Left lung (tissue), 10 donors: Measurements from ENCODE around the gene GGA1. TPM values are rescaled to one million over a fixed set of nuclear protein-coding genes. Genes with fewer than 3 reads are reported as not detected.

Source experiments
- ATAC-seq: fragments of 200-7000 bp; cut with Tn5 transposase; one replicate; pipeline ENCODE4 v1.9.1; 2020; ENCODE audit warnings: moderate library complexity
- DNase-seq, 4 donors: peaks; one replicate each; pipeline ENCODE4 v3.0.0-alpha.2; 2013 to 2020
- H3K27ac ChIP-seq, 2 donors: fragments of 200-600 bp; sonication (generic) in 1 of 2; one replicate each; pipeline versions ENCODE4 v1.5.0 to v1.8.0; 2020 to 2021
- H3K27me3 ChIP-seq, 2 donors: fragments of 200-600 bp; sonication (generic) in 1 of 2; one replicate each; pipeline versions ENCODE4 v1.5.0 to v1.8.0; 2020 to 2021
- H3K36me3 ChIP-seq, 2 donors: fragments of 200-600 bp; sonication (generic) in 1 of 2; one replicate each; pipeline versions ENCODE4 v1.5.0 to v1.8.0; 2020 to 2021
- H3K4me1 ChIP-seq, 2 donors: fragments of 200-600 bp; one replicate each; pipeline ENCODE4 v1.8.0; 2021
- H3K4me3 ChIP-seq, 2 donors: fragments of 200-600 bp; sonication (generic) in 1 of 2; one replicate each; pipeline versions ENCODE4 v1.5.0 to v1.8.0; 2020 to 2021; ENCODE audit warnings: mild to moderate bottlenecking in 1 of 2
- H3K9me3 ChIP-seq, 2 donors: fragments of 200-600 bp; sonication (generic) in 1 of 2; one replicate each; pipeline versions ENCODE4 v1.5.0 to v1.8.0; 2020 to 2021
- CTCF ChIP-seq, 2 donors: fragments of 200-600 bp; sonication (generic) in 1 of 2; IDR thresholded peaks; one replicate each; pipeline versions ENCODE4 v1.5.0 to v1.8.0; 2021; ENCODE audit warnings: antibody characterized with exemption in 2 of 2
- intact Hi-C, 2 donors: fragments of 100-400 bp; cut with DNase I; formaldehyde crosslinking; loops; one replicate each; pipeline versions ENCODE4 v1.11.2 to v1.14.2; 2022
- polyA plus RNA-seq, 6 donors: library from polyadenylated mRNA; unstranded; fragments of 120-200 nt; gene quantifications; one replicate each; pipeline ENCODE4 v1.2.1, GENCODE V29; 2013; ENCODE audit not compliant: insufficient read length in 6 of 6
- total RNA-seq, 2 donors: library from RNA; stranded (reverse); fragmentation: NEBNext Ultra II Directional; extraction: Animal tissue kit (Norgen Biotek cat#: 25700); gene quantifications; one replicate each; pipeline ENCODE4 v1.2.1, GENCODE V29; 2021
- donor health status: DM: no; HTN: yes; CAD: no.
- donor health status: DM: no; HTN: no; CAD: no.

Gene GGA1
- total and polyA plus RNA-seq, 8 donors: 49.6 to 71.2 (median 58.8) TPM

GRCh38 chr22:37680191-37680851 is 71.7 kb downstream of the GGA1 start:
- intact Hi-C loops: loop anchor here in 1 of 2 donors (5.0 kb wide), 1 partner anchor 38 kb away; no protein-coding TSS in a partner anchor
- no peak for TF ChIP-seq CTCF (IDR thresholded peaks at IDR 0.05)

GRCh38 chr22:37681001-37681424 is 72.4 kb downstream of the GGA1 start:
- no peaks in the 10 kb centered on the region for H3K27me3 ChIP-seq
- intact Hi-C loops: loop anchor here in 1 of 2 donors (5.0 kb wide), 1 partner anchor 39 kb away; no protein-coding TSS in a partner anchor

More at GRCh38 chr22:37680191-37680851, 71.7 kb downstream of the GGA1 start:
- Histone ChIP-seq H3K27ac (no peak overlapping the region), H3K36me3 (peaks cover 0 to 26% of the 10 kb centered on the region in 2 donors), H3K9me3 (no peaks in the 10 kb centered on the region), H3K4me1 (peaks cover 8 to 46% of the 10 kb centered on the region in 2 donors), H3K4me3 (no peak overlapping the region), H3K27me3 (no peaks in the 10 kb centered on the region)
- ATAC-seq (no peak), DNase-seq (no peak)

GRCh38 chr22:37681556-37682049 is 73.0 kb downstream of the GGA1 start:
- H3K27me3 ChIP-seq: no peaks in the 10 kb centered on the region
- peaks cover 0 to 26% of the 10 kb centered on the region in 2 donors for H3K36me3 ChIP-seq
- no peak overlapping the region for H3K4me3 ChIP-seq
- DNase-seq (peak; percentile 40 to 87 (median 73)), ATAC-seq (peak; percentile 65)
- peak; percentile 88 to 90 for TF ChIP-seq CTCF (IDR thresholded peaks at IDR 0.05)
- peaks cover 8 to 38% of the 10 kb centered on the region in 2 donors for H3K4me1 ChIP-seq
- no peaks in the 10 kb centered on the region for H3K9me3 ChIP-seq
- H3K27ac ChIP-seq: no peak overlapping the region
- intact Hi-C loops: loop anchor here in 1 of 2 donors (5.0 kb wide), 1 partner anchor 39 kb away; no protein-coding TSS in a partner anchor

More at GRCh38 chr22:37681001-37681424, 72.4 kb downstream of the GGA1 start:
- H3K36me3 ChIP-seq: peaks cover 0 to 26% of the 10 kb centered on the region in 2 donors
- no peak overlapping the region for H3K4me3 ChIP-seq
- peaks cover 8 to 43% of the 10 kb centered on the region in 2 donors for H3K4me1 ChIP-seq
- no peak overlapping the region for H3K27ac ChIP-seq
- ATAC-seq: no peak
- TF ChIP-seq CTCF (IDR thresholded peaks at IDR 0.05): no peak
- DNase-seq: no peak
- no peaks in the 10 kb centered on the region for H3K9me3 ChIP-seq

Other genes starting within 250 kb of the GGA1 start
- gene ELFN2, start 181.4 kb upstream of the GGA1 start, total RNA-seq: 1 to 10 TPM; 4.2 to 4.9 TPM
- 1 to 10 TPM in 4 of 6 donors, under 1 TPM in 2; 0.70 to 2.5 (median 1.2) TPM for gene ELFN2, start 181.4 kb upstream of the GGA1 start, polyA plus RNA-seq
- 10 to 100 TPM; 24.4 to 46.4 TPM for gene MFNG, start 122.5 kb upstream of the GGA1 start, total RNA-seq
- gene MFNG, start 122.5 kb upstream of the GGA1 start, polyA plus RNA-seq: 10 to 100 TPM; 17.7 to 25.3 (median 21.7) TPM
- 10 to 100 TPM; 10.3 to 13.6 TPM for gene CARD10, start 89.4 kb upstream of the GGA1 start, total RNA-seq
- 10 to 100 TPM; 13.4 to 19.7 (median 17.0) TPM for gene CARD10, start 89.4 kb upstream of the GGA1 start, polyA plus RNA-seq
- gene CDC42EP1, start 48.4 kb upstream of the GGA1 start, total RNA-seq: 10 to 100 TPM; 74.0 to 84.3 TPM
- 10 to 100 TPM; 30.8 to 54.7 (median 45.2) TPM for gene CDC42EP1, start 48.4 kb upstream of the GGA1 start, polyA plus RNA-seq
- gene LGALS2, start 28.7 kb upstream of the GGA1 start, total RNA-seq: under 1 TPM in 1 of 2 donors, not detected in 1; 0.61 TPM
- gene LGALS2, start 28.7 kb upstream of the GGA1 start, polyA plus RNA-seq: 1 to 10 TPM; 1.2 to 2.6 (median 1.5) TPM
- gene SH3BP1, start 30.8 kb downstream of the GGA1 start, total RNA-seq: 10 to 100 TPM; 14.0 to 40.7 TPM
- 10 to 100 TPM; 23.4 to 31.5 (median 27.7) TPM for gene SH3BP1, start 30.8 kb downstream of the GGA1 start, polyA plus RNA-seq
- gene PDXP, start 49.9 kb downstream of the GGA1 start, total RNA-seq: 10 to 100 TPM in 1 of 2 donors, 1 to 10 TPM in 1; 8.3 to 10.1 TPM
- 10 to 100 TPM in 5 of 6 donors, 1 to 10 TPM in 1; 9.1 to 13.3 (median 11.8) TPM for gene PDXP, start 49.9 kb downstream of the GGA1 start, polyA plus RNA-seq
- gene LGALS1, start 66.8 kb downstream of the GGA1 start, total RNA-seq: 100 to 1,000 TPM; 826 to 851 TPM
- 100 to 1,000 TPM; 575 to 923 (median 640) TPM for gene LGALS1, start 66.8 kb downstream of the GGA1 start, polyA plus RNA-seq
- gene NOL12, start 77.5 kb downstream of the GGA1 start, total RNA-seq: 10 to 100 TPM; 16.2 to 26.3 TPM
- gene NOL12, start 77.5 kb downstream of the GGA1 start, polyA plus RNA-seq: 10 to 100 TPM; 17.1 to 23.7 (median 20.3) TPM
- gene TRIOBP, start 88.2 kb downstream of the GGA1 start, total RNA-seq: 10 to 100 TPM; 70.9 to 84.9 TPM
- gene TRIOBP, start 88.2 kb downstream of the GGA1 start, polyA plus RNA-seq: 10 to 100 TPM; 57.4 to 80.8 (median 67.0) TPM
- gene GCAT, start 199.1 kb downstream of the GGA1 start, total RNA-seq: 10 to 100 TPM; 12.6 to 16.7 TPM
- gene GCAT, start 199.1 kb downstream of the GGA1 start, polyA plus RNA-seq: 10 to 100 TPM in 1 of 6 donors, 1 to 10 TPM in 5; 8.1 to 10.9 (median 8.9) TPM
- gene GALR3, start 214.5 kb downstream of the GGA1 start, total RNA-seq: not detected
- not detected for gene GALR3, start 214.5 kb downstream of the GGA1 start, polyA plus RNA-seq
- gene ANKRD54, start 235.5 kb downstream of the GGA1 start, total RNA-seq: 10 to 100 TPM; 15.2 to 21.9 TPM
- gene ANKRD54, start 235.5 kb downstream of the GGA1 start, polyA plus RNA-seq: 10 to 100 TPM; 16.8 to 23.5 (median 19.2) TPM
- 100 to 1,000 TPM; 310 to 378 TPM for gene EIF3L, start 240.6 kb downstream of the GGA1 start, total RNA-seq
- gene EIF3L, start 240.6 kb downstream of the GGA1 start, polyA plus RNA-seq: 1,000 to 10,000 TPM; 1,019 to 1,258 (median 1,177) TPM